HEK293T (cell line): ENCODE measurements around the gene ACSM5.

ENCODE experiments used
- BHLHE40 ChIP-seq: fragments of 450-650 bp; IDR thresholded peaks from 2 replicates; pipeline ENCODE4 v1.6.1; 2016; ENCODE audit warnings: mild to moderate bottlenecking, moderate library complexity, borderline replicate concordance
- FOXA1 ChIP-seq: fragments of 450-650 bp; IDR thresholded peaks from 2 replicates; pipeline ENCODE4 v1.6.1; 2016; ENCODE audit warnings: mild to moderate bottlenecking
- FOXK2 ChIP-seq: fragments of 450-650 bp; IDR thresholded peaks from 2 replicates; pipeline ENCODE4 v1.6.1; 2016; ENCODE audit warnings: mild to moderate bottlenecking
- FOXM1 ChIP-seq: fragments of 450-650 bp; IDR thresholded peaks from 2 replicates; pipeline ENCODE4 v1.6.1; 2017; ENCODE audit warnings: mild to moderate bottlenecking, borderline replicate concordance
- SP1 ChIP-seq: fragments of 450-650 bp; IDR thresholded peaks from 2 replicates; pipeline ENCODE4 v1.6.1; 2017

DNA sequence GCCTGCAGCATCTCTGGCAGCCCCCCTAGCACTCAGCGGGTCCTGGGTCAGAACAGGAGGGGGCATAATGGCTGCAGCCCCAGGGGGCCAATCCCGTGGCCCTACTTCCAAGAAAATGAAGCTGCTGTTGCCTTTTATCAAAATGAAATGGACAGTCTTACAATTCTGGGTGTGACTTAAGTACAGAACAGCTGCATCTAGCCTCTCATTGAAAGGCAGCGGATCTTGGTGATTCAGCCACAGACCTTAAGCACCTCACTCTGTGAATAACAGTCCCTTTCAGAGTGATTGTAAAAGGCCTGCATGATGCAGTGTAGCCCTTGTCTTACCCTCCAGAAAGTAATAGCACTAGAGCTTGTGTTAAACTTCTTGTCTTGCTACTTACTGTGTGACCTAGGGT, 45.3 kb upstream of the ACSM5 start:
- TF ChIP-seq SP1 (no peak), FOXA1 (no peak), FOXK2 (no peak), FOXM1 (no peak), BHLHE40 (no peak)
